Transverse colon (tissue), 4 donors: ENCODE results near the gene PTCH1. TPM values are rescaled to one million over a fixed set of nuclear protein-coding genes. Genes with fewer than 3 reads are reported as not detected.

ENCODE experiments used
- DNase-seq: peaks from one replicate; pipeline ENCODE4 v3.0.0-alpha.2; 2019
- H3K27ac ChIP-seq, 4 donors: fragments of 200-600 bp; sonication (generic); 2 replicates each; pipeline ENCODE4 v1.5.1; 2016 to 2018; ENCODE audit warnings: inconsistent platforms in 4 of 4
- H3K27me3 ChIP-seq: fragments of 200-600 bp; sonication (generic); 2 replicates; pipeline ENCODE4 v1.5.1; 2017; ENCODE audit warnings: inconsistent platforms
- H3K36me3 ChIP-seq, 4 donors: fragments of 200-600 bp; sonication (generic); 2 replicates each; pipeline ENCODE4 v1.5.1; 2017 to 2019; ENCODE audit warnings: inconsistent platforms in 4 of 4
- H3K4me1 ChIP-seq, 4 donors: fragments of 200-600 bp; sonication (generic); 2 replicates each; pipeline ENCODE4 v1.5.1; 2017 to 2020; ENCODE audit warnings: inconsistent platforms in 4 of 4
- H3K4me3 ChIP-seq, 4 donors: fragments of 200-600 bp; sonication (generic); 1 replicate in 1 of 4; 2 replicates in 3 of 4; pipeline versions ENCODE4 v1.5.1 to v1.6.1; 2017 to 2019; ENCODE audit warnings: inconsistent platforms in 4 of 4
- H3K9me3 ChIP-seq, 2 donors: fragments of 200-600 bp; sonication (generic); 2 replicates each; pipeline ENCODE4 v1.5.1; 2017 to 2019; ENCODE audit warnings: inconsistent platforms in 2 of 2
- EP300 ChIP-seq: sonication (generic); formaldehyde crosslinking; IDR thresholded peaks from one replicate; pipeline ENCODE4 v1.6.1; 2017; ENCODE audit warnings: antibody characterized with exemption, low read depth
- POLR2A ChIP-seq: fragments of 450-650 bp; IDR thresholded peaks from one replicate; pipeline ENCODE4 v1.6.1; 2016; ENCODE audit warnings: antibody characterized with exemption, mild to moderate bottlenecking, moderate library complexity
- POLR2AphosphoS5 ChIP-seq, 3 donors: sonication (generic); formaldehyde crosslinking; IDR thresholded peaks; one replicate each; pipeline ENCODE4 v1.6.1; 2016; ENCODE audit warnings: antibody characterized with exemption in 3 of 3
- whole genome bisulfite sequencing, 2 donors: methylation state at CpG; one replicate each; pipeline ENCODE4 v1.1.5; 2018; ENCODE audit warnings: low coverage in 1 of 2; 5-methylcytosine and 5-hydroxymethylcytosine counted together
- in situ Hi-C, 4 donors: fragments of 200-750 bp; cut with MboI; loops; one replicate each; pipeline versions ENCODE4 v1.15.0 to v1.15.1; 2017; ENCODE audit warnings: low sequenced_read_pairs in 3 of 4, low pct_ligation_motif_present in 1 of 4, low pct_unique_long_range_greater_than_20kb in 1 of 4
- intact Hi-C: fragments of 100-400 bp; cut with DNase I; formaldehyde crosslinking; loops from one replicate; pipeline ENCODE4 v1.15.1; 2023; ENCODE audit warnings: low total_unique reads
- total RNA-seq, 4 donors: library from RNA; depleted of rRNA; stranded (reverse); fragments of >200 nt; gene quantifications; one replicate each; pipeline ENCODE4 v1.1.0, GENCODE V29; 2016
- TF ChIP-seq, protein P1 (sequence below), 5 experiments: fragments of 200-600 bp in 3 of 5; fragments of 450-650 bp in 2 of 5; sonication (generic) in 3 of 5; IDR thresholded peaks; 1 replicate in 2 of 5; 2 replicates in 3 of 5; pipeline ENCODE4 v1.5.1; 2016 to 2017; ENCODE audit warnings: antibody characterized with exemption in 5 of 5, inconsistent platforms in 3 of 5, mild to moderate bottlenecking in 2 of 5, moderate library complexity in 1 of 5

PTCH1 gene
- total RNA-seq, 4 donors from 2014 or later: 12.3 to 50.9 (median 26.4) TPM

DNA sequence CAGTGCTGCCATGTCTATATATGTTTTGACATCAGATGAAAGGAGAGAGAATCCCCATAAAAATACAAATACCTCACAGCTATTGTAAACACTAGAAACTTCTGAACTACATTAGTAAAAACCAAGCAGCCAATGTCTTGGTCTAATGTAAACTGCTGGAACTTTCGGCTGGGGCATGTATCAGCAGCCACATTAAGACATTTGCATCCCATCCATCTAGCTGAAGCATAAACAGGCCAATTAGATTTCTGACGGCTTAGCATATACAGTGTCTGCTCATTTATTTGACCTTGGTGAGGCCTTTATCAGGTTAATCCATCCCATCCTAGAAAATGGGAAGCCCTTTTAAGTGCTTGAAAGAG is 65.7 kb downstream of the PTCH1 start:
- Histone ChIP-seq H3K4me1 (no peaks in the 10 kb centered on the region), H3K9me3 (no peaks in the 10 kb centered on the region), H3K27me3 (no peaks in the 10 kb centered on the region), H3K36me3 (peaks cover 0 to 18% (median 0%) of the 10 kb centered on the region in 4 donors), H3K27ac (peak overlapping the region in 3 of 4 donors; percentile 21 to 52 (median 28)), H3K4me3 (no peak overlapping the region)
- intact Hi-C loops (no loop called here), in situ Hi-C loops (no loop called here)
- no peak for DNase-seq
- 65% methylated on average over 2 of the region's 2 CpGs; no CpG with 5 or more reads in 1 of the 2 donors for WGBS, 2 donors
- TF ChIP-seq, protein P1, sequence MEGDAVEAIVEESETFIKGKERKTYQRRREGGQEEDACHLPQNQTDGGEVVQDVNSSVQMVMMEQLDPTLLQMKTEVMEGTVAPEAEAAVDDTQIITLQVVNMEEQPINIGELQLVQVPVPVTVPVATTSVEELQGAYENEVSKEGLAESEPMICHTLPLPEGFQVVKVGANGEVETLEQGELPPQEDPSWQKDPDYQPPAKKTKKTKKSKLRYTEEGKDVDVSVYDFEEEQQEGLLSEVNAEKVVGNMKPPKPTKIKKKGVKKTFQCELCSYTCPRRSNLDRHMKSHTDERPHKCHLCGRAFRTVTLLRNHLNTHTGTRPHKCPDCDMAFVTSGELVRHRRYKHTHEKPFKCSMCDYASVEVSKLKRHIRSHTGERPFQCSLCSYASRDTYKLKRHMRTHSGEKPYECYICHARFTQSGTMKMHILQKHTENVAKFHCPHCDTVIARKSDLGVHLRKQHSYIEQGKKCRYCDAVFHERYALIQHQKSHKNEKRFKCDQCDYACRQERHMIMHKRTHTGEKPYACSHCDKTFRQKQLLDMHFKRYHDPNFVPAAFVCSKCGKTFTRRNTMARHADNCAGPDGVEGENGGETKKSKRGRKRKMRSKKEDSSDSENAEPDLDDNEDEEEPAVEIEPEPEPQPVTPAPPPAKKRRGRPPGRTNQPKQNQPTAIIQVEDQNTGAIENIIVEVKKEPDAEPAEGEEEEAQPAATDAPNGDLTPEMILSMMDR (IDR thresholded peaks at IDR 0.05): no peak
- TF ChIP-seq EP300: no peak
- no peak for TF ChIP-seq POLR2A
- no peak for TF ChIP-seq POLR2AphosphoS5 (IDR thresholded peaks at IDR 0.05)

DNA sequence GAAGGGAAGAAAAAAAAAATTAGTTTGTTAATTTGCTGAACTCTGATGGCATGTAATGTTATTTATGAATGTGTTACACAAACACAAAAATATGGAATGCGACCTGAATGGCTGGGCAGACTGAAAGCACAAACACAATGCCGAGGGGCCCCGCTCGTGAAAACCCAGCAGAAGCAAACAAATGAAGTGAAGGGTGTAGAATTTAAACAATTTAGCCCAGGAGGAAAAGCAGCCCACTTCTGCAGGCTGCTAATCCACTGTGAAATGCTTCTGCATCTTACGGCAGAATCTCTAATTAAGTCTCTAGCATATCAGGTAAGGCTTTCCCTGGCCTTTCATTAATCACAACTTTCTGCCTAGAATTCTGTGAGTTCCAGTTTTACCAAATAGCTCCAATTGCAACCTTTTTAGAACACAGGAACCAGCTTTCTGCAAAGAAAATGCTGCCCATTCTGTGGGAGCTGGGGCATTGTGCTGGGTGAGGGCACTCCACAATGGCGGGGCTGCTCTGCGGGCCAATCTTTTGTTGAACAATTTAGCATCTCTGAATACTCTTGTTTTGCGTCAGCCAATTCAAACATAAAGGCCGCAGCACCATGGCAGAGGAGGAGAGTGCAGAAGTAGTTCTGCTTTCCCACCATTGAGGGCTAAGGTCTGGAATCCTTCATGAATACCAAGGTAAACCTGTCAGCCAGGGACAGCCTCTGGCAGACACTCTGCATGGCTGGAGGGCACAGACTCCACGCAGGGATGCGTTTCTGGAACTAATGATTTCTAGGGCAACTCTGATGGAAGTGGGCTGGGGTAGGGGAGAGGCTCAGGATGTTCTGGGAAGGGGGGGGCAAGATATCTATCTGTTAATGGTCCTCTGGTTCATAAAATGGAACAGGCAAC is 66.4 kb downstream of the PTCH1 start:
- intact Hi-C loops (no loop called here), in situ Hi-C loops (no loop called here)
- Histone ChIP-seq H3K36me3 (peaks cover 0 to 19% (median 0%) of the 10 kb centered on the region in 4 donors), H3K4me3 (no peak overlapping the region), H3K27ac (peak overlapping the region; percentile 10 to 52 (median 24)), H3K4me1 (no peaks in the 10 kb centered on the region), H3K27me3 (no peaks in the 10 kb centered on the region), H3K9me3 (no peaks in the 10 kb centered on the region)
- DNase-seq: no peak
- 86 to 90% methylated on average over 9 to 11 of the region's 11 CpGs for WGBS, 2 donors
- TF ChIP-seq EP300 (peak; percentile 26), POLR2A (no peak), POLR2AphosphoS5 (IDR thresholded peaks at IDR 0.05) (peak; percentile 32 to 70 (median 63))

DNA sequence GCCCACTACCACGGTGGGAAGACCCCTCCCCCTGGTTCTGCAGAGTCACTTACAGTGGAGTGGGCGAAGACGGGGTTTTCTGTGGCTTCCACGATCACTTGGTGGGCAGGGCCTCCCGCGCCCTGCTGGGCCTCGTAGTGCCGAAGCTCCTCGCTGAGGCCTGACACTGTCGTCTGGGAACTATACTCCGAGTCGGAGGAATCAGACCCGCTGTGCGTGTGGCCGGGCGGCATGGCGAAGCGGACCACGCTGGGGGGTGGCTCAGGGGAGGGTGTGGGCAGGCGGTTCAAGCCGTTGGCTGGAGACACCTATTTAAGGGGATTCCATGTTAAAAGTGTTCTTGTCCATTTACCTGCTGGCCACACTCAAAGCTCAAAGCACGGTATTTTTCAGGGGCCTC is 67.8 kb downstream of the PTCH1 start:
- no peak for DNase-seq
- intact Hi-C loops: no loop called here
- Histone ChIP-seq H3K4me1 (no peaks in the 10 kb centered on the region), H3K9me3 (no peaks in the 10 kb centered on the region), H3K27me3 (no peaks in the 10 kb centered on the region), H3K36me3 (peaks cover 0 to 19% (median 0%) of the 10 kb centered on the region in 4 donors), H3K27ac (no peak overlapping the region), H3K4me3 (no peak overlapping the region)
- no peak for TF ChIP-seq POLR2A
- in situ Hi-C loops: no loop called here
- 51 to 91% methylated on average over 3 to 22 of the region's 22 CpGs for WGBS, 2 donors

DNA sequence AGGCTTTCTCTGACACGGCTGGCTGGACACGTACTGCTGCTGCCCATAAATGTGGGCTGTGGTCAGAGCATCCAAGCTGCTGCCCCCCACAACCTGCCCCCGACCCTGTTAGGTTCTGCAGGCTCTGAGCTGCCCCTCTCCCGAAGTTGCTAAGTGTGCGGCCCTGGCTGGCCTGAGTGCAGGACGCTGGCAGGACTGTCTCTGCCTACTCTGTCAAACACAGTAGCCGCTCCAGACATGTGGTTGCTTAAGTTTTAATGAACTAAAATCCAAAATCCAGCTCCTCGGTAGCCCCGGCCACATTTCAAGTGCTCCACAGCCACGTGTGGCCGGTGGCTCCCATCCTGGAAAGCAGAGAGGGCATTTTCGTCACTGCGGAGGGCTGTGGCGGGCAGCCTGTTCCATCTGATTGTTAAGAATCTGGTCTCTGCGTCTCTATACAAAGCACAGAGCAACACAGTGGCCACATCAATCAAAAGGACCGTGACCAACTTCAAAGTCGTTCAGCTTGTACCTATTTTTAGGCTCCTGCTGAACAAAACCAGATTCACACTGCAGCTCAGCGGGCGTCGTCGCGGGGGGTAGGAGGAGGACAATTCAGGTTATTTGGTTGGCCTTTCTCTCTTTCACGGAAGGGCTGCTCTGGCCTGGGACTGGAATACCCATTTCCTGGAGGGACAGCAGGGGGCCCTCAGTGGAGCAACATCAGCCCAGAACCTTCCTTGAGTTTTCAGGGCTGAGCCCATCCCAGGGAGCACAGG is 68.9 kb downstream of the PTCH1 start:
- no peak overlapping the region for H3K4me3 ChIP-seq
- H3K4me1 ChIP-seq: no peaks in the 10 kb centered on the region
- no peaks in the 10 kb centered on the region for H3K9me3 ChIP-seq
- DNase-seq: no peak
- intact Hi-C loops: no loop called here
- H3K27me3 ChIP-seq: no peaks in the 10 kb centered on the region
- H3K27ac ChIP-seq: peak overlapping the region in 3 of 4 donors; percentile 11 to 32 (median 26)
- TF ChIP-seq EP300: no peak
- TF ChIP-seq, protein P1 (IDR thresholded peaks at IDR 0.05): no peak
- TF ChIP-seq POLR2A: no peak
- peak in 1 of 3 donors; percentile 37 for TF ChIP-seq POLR2AphosphoS5 (IDR thresholded peaks at IDR 0.05)
- in situ Hi-C loops: no loop called here
- peaks cover 0 to 19% (median 0%) of the 10 kb centered on the region in 4 donors for H3K36me3 ChIP-seq
- WGBS, 2 donors: 77% methylated on average over 23 of the region's 23 CpGs; no CpG with 5 or more reads in 1 of the 2 donors

GRCh38 chr9:95446984-95447383 is 69.8 kb downstream of the PTCH1 start:
- in situ Hi-C loops (no loop called here), intact Hi-C loops (no loop called here)
- H3K4me1 ChIP-seq: no peaks in the 10 kb centered on the region
- no peaks in the 10 kb centered on the region for H3K9me3 ChIP-seq
- DNase-seq: no peak
- H3K36me3 ChIP-seq: peaks cover 0 to 19% (median 0%) of the 10 kb centered on the region in 4 donors
- TF ChIP-seq EP300: no peak
- TF ChIP-seq, protein P1 (IDR thresholded peaks at IDR 0.05): no peak
- no peak overlapping the region for H3K27ac ChIP-seq
- 96% methylated on average over 19 of the region's 26 CpGs; no CpG with 5 or more reads in 1 of the 2 donors for WGBS, 2 donors
- no peaks in the 10 kb centered on the region for H3K27me3 ChIP-seq
- no peak overlapping the region for H3K4me3 ChIP-seq
